ENCODE data around the gene ARHGAP15.

The ARHGAP15 gene

DNA sequence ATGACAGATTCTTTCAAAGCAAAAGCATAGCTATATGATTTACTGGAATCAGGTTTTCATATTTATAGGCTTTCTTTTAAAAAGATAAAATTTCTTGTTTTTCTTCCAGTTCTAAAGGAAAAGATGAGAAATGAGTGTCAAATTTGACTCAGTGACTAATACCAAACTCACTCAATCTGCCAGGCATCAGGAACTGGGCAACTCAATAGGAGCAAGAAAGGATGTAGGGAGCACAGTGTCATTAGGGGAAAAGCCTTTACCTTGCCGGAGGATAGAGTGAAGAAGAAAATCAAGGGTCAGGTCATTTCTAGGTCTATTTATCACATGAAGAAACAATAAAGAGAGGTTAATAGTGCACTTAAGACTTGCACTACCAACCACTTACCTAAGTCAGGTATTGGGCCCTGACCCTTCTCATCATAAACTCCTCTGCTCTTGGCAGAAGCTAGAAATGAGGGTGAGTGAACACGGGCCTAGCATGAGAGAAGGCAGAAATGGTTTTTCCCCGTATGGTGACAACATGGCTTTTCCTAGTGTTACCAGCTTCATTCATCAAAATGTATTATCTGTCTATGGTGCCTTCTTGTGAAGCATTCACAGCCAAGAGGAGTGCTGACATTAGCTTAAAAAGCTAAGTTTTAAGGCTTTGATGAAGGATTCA, 151.0 kb downstream of the ARHGAP15 start:
- no peak for DNase-seq

DNA sequence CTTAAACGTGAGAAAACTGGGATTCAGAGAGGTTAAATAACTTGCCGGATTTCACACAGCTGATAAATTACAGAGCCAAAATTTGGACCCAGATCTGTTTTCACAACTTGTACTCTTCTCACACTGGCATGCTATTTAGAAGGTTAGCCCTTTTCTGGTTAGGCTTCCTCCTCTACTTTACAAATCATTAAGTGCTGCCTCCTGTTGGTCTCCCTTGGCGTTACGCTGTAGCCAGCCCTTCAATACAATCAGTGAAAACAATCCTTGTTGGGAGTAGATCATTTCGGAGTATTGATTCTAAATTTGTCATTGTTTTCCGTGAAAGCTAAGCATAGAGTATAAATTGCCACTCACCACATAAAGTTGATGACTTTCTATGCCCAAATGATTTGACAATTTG, 153.5 kb downstream of the ARHGAP15 start:
- DNase-seq = peak in 1 of 2 donors; percentile 33

DNA sequence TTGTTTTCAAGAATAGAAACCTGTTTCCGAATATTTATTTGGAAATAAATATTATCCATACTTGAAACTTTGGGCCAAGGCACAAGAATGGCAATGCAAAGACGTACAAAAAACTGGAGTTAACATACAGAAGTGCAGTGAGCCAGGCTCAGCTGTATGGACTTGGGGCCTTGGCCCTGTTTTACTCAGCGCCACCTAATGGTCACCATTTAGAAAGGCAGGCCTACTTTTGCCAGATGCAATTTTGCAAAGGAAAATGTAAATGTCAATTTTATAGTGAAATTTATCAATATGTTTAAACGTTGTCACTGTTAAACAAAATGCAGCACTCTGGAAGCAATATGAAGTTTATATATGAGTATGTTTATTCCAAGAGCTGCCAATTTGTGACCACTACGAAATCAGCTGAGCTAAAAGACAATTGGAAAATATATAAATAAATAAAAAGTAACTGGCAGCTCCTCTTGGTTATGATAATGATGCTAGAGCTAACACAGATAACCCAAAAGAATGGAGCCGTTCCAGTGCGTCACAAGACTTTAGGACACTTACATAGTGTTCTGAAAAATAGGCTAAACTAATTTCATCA, 155.0 kb downstream of the ARHGAP15 start:
- DNase-seq = peak; percentile 15 to 28

DNA sequence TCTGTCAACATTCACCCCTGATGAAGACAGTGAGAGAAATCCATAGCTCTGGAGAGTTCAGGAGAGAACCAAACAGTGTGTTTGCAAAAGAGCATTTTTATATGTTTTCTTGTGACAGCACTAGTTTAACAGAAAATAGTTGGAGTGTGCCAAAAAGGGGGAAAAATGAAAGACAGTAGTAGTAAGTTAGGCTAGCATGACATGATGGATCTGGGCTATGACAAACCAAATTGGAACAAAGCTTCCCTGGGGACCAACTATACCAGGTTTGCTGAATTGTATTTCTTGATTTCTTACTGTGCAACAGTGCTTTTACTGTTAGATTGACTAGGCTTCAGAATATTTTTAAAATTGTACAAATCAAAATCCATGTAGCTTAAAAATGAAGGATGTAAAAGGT, 159.8 kb downstream of the ARHGAP15 start:
- DNase-seq = no peak

- no peak for DNase-seq
These were observed 161.0 kb downstream of the ARHGAP15 start for GRCh38 chr2:143290221-143290620.

- no peak for DNase-seq
These were observed 164.8 kb downstream of the ARHGAP15 start for GRCh38 chr2:143294068-143294467.

- no peak for DNase-seq
These were observed 166.9 kb downstream of the ARHGAP15 start for GRCh38 chr2:143296089-143296488.

GRCh38 chr2:143297182-143297581, 168.0 kb downstream of the ARHGAP15 start:
- no peak for DNase-seq

DNA sequence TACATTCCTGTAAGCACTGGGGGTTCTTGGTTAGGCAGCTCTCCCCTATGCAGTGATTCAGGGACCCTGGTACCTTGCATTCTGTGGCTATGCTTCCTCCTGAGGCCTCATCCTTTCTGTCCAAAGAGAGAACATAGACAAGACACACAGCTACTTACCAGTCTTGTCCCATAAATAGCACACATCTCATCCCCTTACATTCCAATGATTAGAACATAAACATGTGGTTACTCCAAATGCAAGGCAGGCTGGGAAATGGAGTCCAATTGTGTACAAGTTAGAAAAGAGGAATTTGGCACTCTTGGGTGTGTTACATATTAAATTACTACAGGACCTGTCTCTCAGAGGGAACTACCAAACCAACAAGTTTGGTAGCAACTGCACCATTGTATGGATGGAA, 171.3 kb downstream of the ARHGAP15 start:
- DNase-seq = no peak

DNA sequence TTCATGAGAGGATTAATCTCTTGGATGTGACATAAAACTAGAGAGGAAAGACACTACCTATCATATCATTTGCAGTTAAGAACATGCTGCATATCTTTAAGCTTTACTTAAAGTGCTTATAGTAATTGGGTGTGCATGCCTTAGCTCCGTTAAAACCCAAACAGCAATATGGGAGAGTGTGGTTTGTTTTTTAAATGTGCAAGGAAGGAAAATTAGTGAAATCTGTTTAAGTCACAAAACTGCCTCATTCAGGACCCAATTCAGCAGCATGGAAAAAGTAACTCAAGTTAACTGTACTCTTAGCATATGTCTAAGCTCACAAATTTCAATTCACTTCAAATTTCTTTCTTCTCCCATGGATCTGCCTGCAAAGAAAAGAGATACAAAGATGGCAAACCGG, 182.2 kb downstream of the ARHGAP15 start:
- no peak for DNase-seq

GRCh38 chr2:143312441-143312840, 183.2 kb downstream of the ARHGAP15 start:
- DNase-seq = no peak

DNA sequence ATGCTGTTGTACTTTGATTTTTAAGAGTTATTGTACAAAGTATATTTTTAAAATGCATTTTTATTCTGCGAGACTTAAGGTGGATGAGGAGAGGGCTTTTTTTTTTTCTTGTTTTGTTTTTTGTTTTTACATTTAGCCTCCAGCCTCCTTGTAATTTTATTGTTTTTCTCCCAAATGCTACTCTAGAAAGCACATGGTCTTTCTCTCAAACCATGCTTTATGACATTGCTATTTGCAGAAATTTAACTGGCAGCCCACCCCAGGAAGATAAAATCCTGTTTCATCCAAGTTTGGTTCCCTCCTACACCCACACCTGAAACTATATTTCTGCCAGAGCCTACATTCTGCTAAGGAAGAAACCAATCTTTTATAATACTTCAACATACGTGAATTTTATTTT, 184.6 kb downstream of the ARHGAP15 start:
- DNase-seq = no peak

- DNase-seq = no peak
These were observed 192.8 kb downstream of the ARHGAP15 start for GRCh38 chr2:143321994-143322393.

- DNase-seq = no peak
These were observed 200.1 kb downstream of the ARHGAP15 start for GRCh38 chr2:143329288-143329687.

DNA sequence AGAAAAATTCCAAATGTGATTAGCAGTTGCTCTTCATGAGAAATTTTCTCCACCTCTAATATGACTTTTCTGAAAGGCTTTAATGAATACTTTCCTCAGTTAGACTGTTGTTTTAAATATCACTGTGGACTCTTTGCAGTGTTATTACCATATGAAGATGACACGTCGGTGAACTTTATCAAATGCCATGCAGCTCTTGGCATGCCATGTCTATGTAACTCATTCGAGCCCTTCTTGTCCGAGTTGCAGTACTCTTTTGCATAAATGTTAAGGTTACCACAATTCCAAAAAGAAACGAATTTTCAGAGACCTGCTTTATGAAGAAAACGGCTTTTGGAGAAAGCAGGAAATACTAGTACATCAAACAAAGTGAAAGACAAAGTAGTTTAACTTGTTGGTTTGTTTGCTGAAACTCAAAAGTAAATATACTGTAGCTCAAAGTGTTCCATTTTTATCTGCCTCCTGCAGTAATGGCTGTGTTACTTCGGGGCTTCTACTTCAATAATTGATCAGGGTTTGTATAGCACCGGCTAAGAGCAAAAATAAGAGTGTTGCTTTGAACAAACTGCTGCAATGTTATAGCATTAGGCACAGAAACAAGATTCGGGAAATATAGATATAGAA, 204.1 kb downstream of the ARHGAP15 start:
- no peak for DNase-seq

GRCh38 chr2:143333847-143334246, 204.6 kb downstream of the ARHGAP15 start:
- no peak for DNase-seq

DNA sequence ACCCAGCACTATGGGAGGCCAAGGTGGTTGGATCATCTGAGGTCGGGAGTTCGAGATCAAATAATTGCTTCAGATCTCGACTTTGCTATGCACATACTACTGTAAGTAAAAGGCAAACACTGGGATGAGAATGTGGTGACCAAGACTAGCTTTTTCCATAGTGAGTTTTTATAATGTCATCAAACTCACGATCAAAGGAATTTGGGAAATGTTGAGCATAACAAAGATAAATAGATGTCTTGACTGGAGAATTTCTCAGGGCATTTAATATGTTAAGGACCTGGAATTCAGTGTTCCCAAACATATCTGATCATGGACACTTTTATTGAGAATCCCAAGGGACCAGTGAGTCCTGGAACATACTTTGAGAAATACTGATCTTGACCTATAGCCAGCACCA, 205.6 kb downstream of the ARHGAP15 start:
- DNase-seq = no peak

- no peak for DNase-seq
These were observed 207.5 kb downstream of the ARHGAP15 start for GRCh38 chr2:143336719-143337210.

- no peak for DNase-seq
These were observed 212.3 kb downstream of the ARHGAP15 start for GRCh38 chr2:143341478-143341877.

- DNase-seq = no peak
These were observed 215.6 kb downstream of the ARHGAP15 start for GRCh38 chr2:143344780-143345179.

- DNase-seq = no peak
These were observed 216.9 kb downstream of the ARHGAP15 start for GRCh38 chr2:143345887-143346787.

- no peak for DNase-seq
These were observed 218.1 kb downstream of the ARHGAP15 start for GRCh38 chr2:143347271-143347695.

- DNase-seq = no peak
These were observed 218.7 kb downstream of the ARHGAP15 start for GRCh38 chr2:143347901-143348414.
